HG03103 (cell line): Measurements from ENCODE around the gene SNRPB2.

ENCODE experiments used
- ATAC-seq: cut with Tn5 transposase; IDR thresholded peaks from one replicate; pipeline ENCODE4 v1.9.1; 2021; ENCODE audit warnings: low read depth; ENCODE audit not compliant: unreplicated experiment

SNRPB2 gene

DNA sequence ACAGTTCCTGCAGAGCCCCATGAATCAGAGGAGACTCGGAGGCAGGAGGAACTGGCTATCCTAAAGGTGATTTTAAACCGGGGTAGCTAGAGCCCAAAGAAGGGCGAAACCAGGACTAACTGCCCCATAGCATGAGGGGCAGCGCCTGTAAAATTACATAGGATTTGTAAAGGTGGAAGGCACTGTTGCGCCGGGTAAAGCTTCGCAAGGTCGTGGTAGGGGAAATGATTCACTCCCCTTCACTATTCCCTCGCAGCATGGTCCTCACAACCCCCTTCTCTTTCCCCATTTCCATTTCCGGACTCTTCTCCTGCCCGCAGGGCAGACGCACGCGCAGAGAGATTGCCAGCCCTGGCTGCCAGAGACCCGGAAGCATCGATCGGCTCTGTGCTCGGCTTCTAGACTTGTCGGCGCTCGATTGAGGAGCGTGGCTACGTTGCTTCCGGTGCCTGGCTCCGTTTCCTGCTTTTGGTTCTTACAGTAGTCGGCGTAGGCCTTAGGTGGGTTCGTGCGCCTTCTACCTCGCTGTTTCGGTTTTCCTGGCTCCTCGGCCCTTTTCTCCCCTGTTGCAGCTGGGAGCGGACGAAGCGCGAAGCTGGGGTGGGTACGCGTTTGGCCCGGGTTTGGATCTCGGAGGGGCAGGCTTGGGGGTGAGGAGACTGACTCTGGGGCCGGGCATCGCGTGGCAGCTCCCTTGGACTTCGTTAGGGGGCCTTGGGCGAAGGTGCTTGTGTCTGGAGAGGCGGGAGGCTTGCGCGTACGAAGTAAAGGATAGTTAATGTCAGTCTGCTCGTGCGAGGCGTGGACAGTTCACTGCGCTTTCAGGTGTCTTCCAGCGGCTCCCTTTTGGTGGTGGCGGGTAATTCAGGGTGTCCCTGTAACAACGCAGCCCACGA is at the start of gene SNRPB2:
TSS of gene SNRPB2 (plus strand) at position 462 of the 896 bp plus-strand sequence. CDS start 1,677 bp downstream, outside the sequence.
- peak; percentile 99 for ATAC-seq

GRCh38 chr20:16684416-16684815 is 45.4 kb upstream of the SNRPB2 start:
- ATAC-seq: no peak

- ATAC-seq: no peak
These were observed 39.9 kb upstream of the SNRPB2 start for GRCh38 chr20:16689906-16690305.

GRCh38 chr20:16691381-16691780 is 38.4 kb upstream of the SNRPB2 start:
- no peak for ATAC-seq

- no peak for ATAC-seq
These were observed 37.8 kb upstream of the SNRPB2 start for GRCh38 chr20:16692009-16692408.

- ATAC-seq: no peak
These were observed 37.4 kb upstream of the SNRPB2 start for GRCh38 chr20:16692442-16692841.

DNA sequence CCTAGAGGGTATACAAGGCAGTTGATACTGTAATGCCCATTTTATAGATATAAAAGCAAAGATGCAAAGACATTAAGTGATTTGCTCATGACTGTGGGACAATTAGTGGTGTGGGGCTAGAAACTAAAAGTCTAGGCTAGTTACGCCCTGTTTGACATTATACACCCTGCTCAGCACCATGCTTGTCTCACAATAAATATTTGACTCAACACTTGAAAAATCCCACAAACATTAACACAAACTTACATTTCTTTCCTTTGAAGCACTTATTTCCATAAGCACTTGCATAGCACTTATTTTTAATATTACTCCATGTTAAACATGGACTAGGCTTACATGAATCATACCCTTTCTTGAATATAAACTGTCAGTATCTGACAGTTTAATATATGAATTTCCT is 36.5 kb upstream of the SNRPB2 start:
- no peak for ATAC-seq

- no peak for ATAC-seq
These were observed 35.7 kb upstream of the SNRPB2 start for GRCh38 chr20:16694161-16694560.

DNA sequence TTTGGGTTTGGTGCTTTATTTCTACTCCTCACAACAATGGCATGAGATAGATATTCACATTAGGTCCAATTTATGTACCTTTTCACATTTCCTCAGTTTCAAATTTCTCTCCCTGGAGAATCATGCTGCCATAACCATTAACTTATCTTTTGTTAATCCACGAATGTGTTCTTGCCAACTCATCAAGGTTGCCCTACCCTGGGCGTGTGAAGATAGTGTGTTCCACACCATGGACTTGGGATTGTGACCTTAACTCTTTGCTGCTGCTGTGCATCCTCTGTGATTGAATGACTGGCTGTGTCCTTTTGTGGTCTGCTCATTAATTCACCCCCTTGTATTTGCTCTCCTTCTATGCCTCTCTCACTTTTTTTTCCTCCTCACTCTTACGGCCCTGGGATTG is 34.2 kb upstream of the SNRPB2 start:
- ATAC-seq: no peak

DNA sequence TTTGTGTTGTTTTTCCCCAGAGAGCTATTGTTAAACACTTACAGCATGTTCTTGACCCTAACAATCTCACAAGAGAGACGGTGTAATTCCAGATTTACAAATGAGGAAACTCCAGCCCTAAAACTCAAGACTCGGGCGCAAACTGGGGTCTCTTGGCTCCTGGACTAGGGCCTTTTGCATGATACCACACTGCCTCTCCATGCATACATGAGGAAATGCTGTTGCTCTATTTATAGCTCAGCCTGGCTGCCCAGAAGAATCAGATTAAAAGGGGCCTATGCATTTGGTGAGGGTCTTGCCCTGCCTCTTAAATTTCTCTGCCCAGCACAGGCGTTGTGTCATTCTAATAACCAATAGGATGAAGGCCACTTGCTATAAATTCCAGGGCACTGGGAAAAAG is 30.5 kb upstream of the SNRPB2 start:
- ATAC-seq: no peak

DNA sequence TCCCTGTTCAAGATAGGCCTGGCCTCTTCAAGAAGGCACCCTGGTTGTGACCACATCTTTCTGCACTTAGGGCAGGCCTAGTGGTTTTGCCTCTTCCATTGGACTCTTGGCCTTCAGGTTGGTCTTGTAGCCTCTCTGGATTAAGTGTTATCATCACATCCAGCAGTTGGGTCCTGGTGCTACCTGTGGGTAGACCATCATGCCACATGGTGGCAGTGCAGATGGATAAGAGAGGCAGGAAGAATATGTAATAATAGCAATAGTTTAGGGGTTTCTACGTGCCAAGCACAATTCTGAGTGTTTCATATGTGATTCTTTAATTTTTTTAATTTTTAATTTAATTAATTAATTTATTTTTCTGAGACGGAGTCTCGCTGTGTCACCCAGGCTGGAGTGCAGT is 28.5 kb upstream of the SNRPB2 start:
- peak; percentile 56 for ATAC-seq

DNA sequence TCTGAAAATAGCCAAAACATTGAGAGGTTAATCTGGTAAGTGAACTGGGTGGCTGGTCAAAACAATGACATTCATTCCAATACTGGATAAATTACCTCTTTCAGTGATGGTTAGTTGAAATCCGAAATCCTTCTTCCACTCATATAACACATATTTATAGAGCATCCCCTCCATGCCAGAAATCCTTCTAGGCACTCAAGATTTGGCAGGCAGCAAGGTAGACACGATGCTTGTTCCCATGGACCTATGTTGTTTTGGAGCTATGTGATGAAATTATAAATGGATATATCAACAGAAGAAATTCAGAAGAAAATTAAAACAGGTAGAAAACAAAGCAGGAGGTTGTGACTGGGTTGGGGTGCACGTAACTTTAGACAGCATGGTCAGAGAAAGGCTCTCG is 26.3 kb upstream of the SNRPB2 start:
- no peak for ATAC-seq

DNA sequence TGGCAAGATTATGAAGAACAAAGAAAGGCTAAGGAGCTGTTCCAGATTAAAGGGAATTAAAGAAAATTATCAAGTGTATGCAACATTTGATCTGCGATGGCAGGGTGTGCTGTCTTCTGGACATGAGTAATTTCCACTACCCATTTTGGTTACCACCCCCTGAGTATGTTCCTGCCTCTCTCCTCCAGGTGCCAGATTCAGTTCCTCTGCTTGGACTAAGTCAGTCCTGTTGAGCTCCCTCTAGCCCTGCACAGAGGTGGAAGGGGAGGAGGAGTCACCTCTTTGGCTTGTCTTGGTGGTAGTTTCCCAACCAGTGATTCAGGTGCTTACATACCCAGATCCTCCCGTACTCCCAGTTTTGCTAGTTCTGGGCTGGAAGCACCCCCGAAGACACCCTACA is 22.2 kb upstream of the SNRPB2 start:
- ATAC-seq: peak; percentile 60

GRCh38 chr20:16708602-16709001 is 21.2 kb upstream of the SNRPB2 start:
- ATAC-seq: no peak

- peak; percentile 74 for ATAC-seq
These were observed 20.8 kb upstream of the SNRPB2 start for GRCh38 chr20:16709017-16709416.

GRCh38 chr20:16710781-16711180 is 19.0 kb upstream of the SNRPB2 start:
- ATAC-seq: peak; percentile 44

DNA sequence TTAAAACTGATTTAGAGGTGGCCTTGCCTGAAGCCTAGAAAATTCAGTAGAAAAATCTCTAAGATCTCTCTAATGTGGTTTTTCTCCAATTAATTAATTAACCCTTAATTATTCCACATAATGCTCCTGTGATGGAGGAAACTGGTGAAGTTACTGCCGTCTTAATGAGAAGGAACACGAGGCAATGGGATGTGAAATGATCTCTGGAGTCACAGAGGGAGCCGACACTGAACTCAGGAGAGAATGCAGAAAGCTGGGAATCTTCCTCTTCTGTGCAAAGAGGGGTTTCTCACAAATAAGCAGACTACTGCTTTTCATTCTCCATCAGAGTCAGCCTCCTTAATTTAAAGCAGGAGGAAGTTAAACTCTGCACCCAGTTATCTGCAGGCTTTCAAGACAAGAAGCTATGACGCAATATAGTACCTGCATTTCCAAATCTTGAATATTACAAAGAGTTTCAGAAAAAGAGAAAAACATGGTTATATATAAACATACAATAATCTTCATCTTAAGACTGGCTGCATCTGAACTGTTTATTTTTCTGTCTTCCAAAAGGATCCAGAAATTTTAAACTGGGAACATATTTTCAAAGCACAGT is 18.1 kb upstream of the SNRPB2 start:
- ATAC-seq: no peak

DNA sequence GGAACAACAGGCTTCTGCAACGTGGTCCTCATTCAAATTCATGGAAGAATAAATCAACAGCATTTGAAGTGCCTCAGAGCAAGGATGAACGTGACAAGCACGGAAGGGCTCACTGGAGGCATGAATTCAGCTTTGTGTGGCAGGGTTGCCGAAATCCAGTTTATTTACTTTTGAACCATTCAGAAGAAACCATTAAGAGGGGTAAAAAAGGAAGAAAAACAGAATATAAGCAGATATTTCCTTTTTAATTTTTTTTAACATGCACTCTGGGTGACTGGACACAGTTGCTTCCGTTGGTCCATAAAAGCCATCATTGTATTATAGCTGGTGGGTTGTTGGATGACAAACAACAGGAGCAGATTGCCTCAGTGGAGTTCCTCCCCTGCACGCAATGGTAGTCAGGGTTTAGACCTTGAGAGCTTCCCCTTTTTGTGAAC is 17.3 kb upstream of the SNRPB2 start:
- no peak for ATAC-seq

- ATAC-seq: no peak
These were observed 16.8 kb upstream of the SNRPB2 start for GRCh38 chr20:16713066-16713465.

GRCh38 chr20:16714242-16714641 is 15.6 kb upstream of the SNRPB2 start:
- no peak for ATAC-seq

GRCh38 chr20:16714751-16715150 is 15.1 kb upstream of the SNRPB2 start:
- ATAC-seq: no peak

DNA sequence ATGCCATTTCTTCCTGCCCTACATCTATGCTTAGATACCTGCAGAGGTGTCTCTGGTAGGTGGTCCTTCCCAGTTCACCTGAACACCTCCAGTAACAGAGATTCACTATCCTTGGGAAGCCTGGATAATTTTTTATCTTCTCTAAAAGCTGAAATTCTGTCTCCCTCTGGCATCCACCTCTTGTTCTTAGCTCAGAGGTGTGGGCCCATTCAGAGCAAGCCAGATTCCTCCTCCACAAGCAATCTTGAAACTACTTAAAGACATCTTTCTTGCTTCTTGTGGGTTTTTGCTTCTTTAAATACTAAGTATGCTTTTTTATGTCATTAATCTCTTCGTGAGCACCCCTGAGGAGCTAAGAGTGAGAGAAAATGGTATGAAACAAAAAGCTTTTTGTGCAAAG is 10.4 kb upstream of the SNRPB2 start:
- ATAC-seq: no peak
